ENCODE measurements around the gene NF2.

- no peak for TF ChIP-seq SREBF2 (IDR thresholded peaks at IDR 0.05; ENCODE audit: low read length)
- TF ChIP-seq CTCF (IDR thresholded peaks at IDR 0.05 in 2 of 3, conservative IDR thresholded peaks at IDR 0.05 in 1 of 3; ENCODE audit: control insufficient read depth in 2 of 3, extremely low read depth in 1 of 3, insufficient read depth in 1 of 3, low read depth in 3 of 3, low read length in 3 of 3) = no peak
- no peak for TF ChIP-seq JUNB (IDR thresholded peaks at IDR 0.05)
- no peak for TF ChIP-seq POLR2AphosphoS5 (IDR thresholded peaks at IDR 0.05; ENCODE audit: low read length)
- TF ChIP-seq REST (IDR thresholded peaks at IDR 0.05; ENCODE audit: low read depth, low read length) = no peak
- TF ChIP-seq NR2C2 (IDR thresholded peaks at IDR 0.05; ENCODE audit: borderline replicate concordance, control insufficient read depth, insufficient read length, low read depth) = no peak
- TF ChIP-seq BHLHE40 (IDR thresholded peaks at IDR 0.05; ENCODE audit: borderline replicate concordance in 1 of 2, low read depth in 2 of 2, low read length in 1 of 2) = no peak
- TF ChIP-seq SP1 (IDR thresholded peaks at IDR 0.05; ENCODE audit: low read depth, low read length) = no peak
- TF ChIP-seq FOXM1 (IDR thresholded peaks at IDR 0.05; ENCODE audit: low read depth, low read length) = no peak
- TF ChIP-seq JUND (IDR thresholded peaks at IDR 0.05; ENCODE audit: low read depth, low read length) = no peak
- no peak for TF ChIP-seq POLR2A (IDR thresholded peaks at IDR 0.05; ENCODE audit: low read depth, low read length)
- no peak for TF ChIP-seq FOS (IDR thresholded peaks at IDR 0.05; ENCODE audit: borderline replicate concordance, extremely low read depth, insufficient read length)
- TF ChIP-seq POLR2AphosphoS2 (IDR thresholded peaks at IDR 0.05; ENCODE audit: low read depth, low read length) = no peak
- no peak for TF ChIP-seq EGR1 (IDR thresholded peaks at IDR 0.05; ENCODE audit: borderline replicate concordance in 1 of 2, low read depth in 2 of 2, low read length in 2 of 2)
These were observed 70.1 kb downstream of the NF2 start for GRCh38 chr22:29673361-29674066.

Data from GM12878 (cell line).